Astrocyte (in vitro differentiated cells and primary cell): ENCODE results near the gene SGSM1. TPM values are rescaled to one million over a fixed set of nuclear protein-coding genes. Genes with fewer than 3 reads are reported as not detected.
A peak's percentile ranks its signal among the peaks of the same experiment; 100 is the strongest.

ENCODE experiments used
- DNase-seq: peaks from one replicate; pipeline ENCODE4 v3.0.0-alpha.2; 2010; ENCODE audit warnings: low read depth
- FAIRE-seq: peaks from 2 replicates; lab custom pipeline; 2011; peaks lifted over from hg19 to GRCh38; lab: Jason Lieb, UNC
- H2AFZ ChIP-seq: 2 replicates; pipeline ENCODE4 v1.6.0; 2012; ENCODE audit warnings: low read depth, low read length, inconsistent platforms
- H3K27ac ChIP-seq: 2 replicates; pipeline ENCODE4 v1.5.1; 2011; ENCODE audit warnings: low read depth, low read length, inconsistent platforms
- H3K27me3 ChIP-seq: 2 replicates; pipeline ENCODE4 v1.6.0; 2011; ENCODE audit warnings: low read length, inconsistent platforms; ENCODE audit not compliant: insufficient read depth
- H3K36me3 ChIP-seq: 2 replicates; pipeline ENCODE4 v1.5.1; 2011; ENCODE audit warnings: low read length, inconsistent platforms; ENCODE audit not compliant: insufficient read depth
- H3K4me1 ChIP-seq: 2 replicates; pipeline ENCODE4 v1.5.1; 2011; ENCODE audit warnings: low read length, inconsistent platforms; ENCODE audit not compliant: insufficient read depth
- H3K4me2 ChIP-seq: 2 replicates; pipeline ENCODE4 v1.6.0; 2012; ENCODE audit warnings: low read length, inconsistent platforms
- H3K4me3 ChIP-seq: 2 replicates; pipeline ENCODE4 v1.5.1; 2011; ENCODE audit warnings: low read depth, mild to moderate bottlenecking, low read length, inconsistent platforms; ENCODE audit not compliant: insufficient read depth
- H3K79me2 ChIP-seq: 2 replicates; pipeline ENCODE4 v1.6.0; 2012; ENCODE audit warnings: mild to moderate bottlenecking, low read length, inconsistent platforms; ENCODE audit not compliant: insufficient read depth
- H3K9ac ChIP-seq: 2 replicates; pipeline ENCODE4 v1.6.0; 2012; ENCODE audit warnings: mild to moderate bottlenecking, low read length, inconsistent platforms
- H3K9me3 ChIP-seq: 2 replicates; pipeline ENCODE4 v1.5.1; 2012; ENCODE audit warnings: low read depth, mild to moderate bottlenecking, low read length, inconsistent platforms; ENCODE audit not compliant: insufficient read depth
- H4K20me1 ChIP-seq: 2 replicates; pipeline ENCODE4 v1.6.0; 2012; ENCODE audit warnings: low read length, inconsistent platforms; ENCODE audit not compliant: insufficient read depth
- H3K27ac Mint-ChIP-seq: one replicate; pipeline ENCODE4 v1.8.0; 2021; ENCODE audit warnings: mild to moderate bottlenecking, mixed read lengths; ENCODE audit not compliant: unreplicated experiment
- H3K27me3 Mint-ChIP-seq: one replicate; pipeline ENCODE4 v1.8.0; 2021; ENCODE audit warnings: low read depth, mixed read lengths; ENCODE audit not compliant: unreplicated experiment
- H3K36me3 Mint-ChIP-seq: one replicate; pipeline ENCODE4 v1.8.0; 2021; ENCODE audit warnings: low read depth, mixed read lengths; ENCODE audit not compliant: unreplicated experiment
- H3K4me1 Mint-ChIP-seq: one replicate; pipeline ENCODE4 v1.8.0; 2021; ENCODE audit warnings: low read depth, mixed read lengths; ENCODE audit not compliant: unreplicated experiment
- H3K4me3 Mint-ChIP-seq: one replicate; pipeline ENCODE4 v1.8.0; 2021; ENCODE audit warnings: mild to moderate bottlenecking, moderate library complexity, mixed read lengths; ENCODE audit not compliant: unreplicated experiment
- H3K9me3 Mint-ChIP-seq: one replicate; pipeline ENCODE4 v1.8.0; 2021; ENCODE audit warnings: mild to moderate bottlenecking, mixed read lengths; ENCODE audit not compliant: unreplicated experiment
- EZH2 ChIP-seq: IDR thresholded peaks from 2 replicates; pipeline ENCODE4 v1.6.1; 2012; ENCODE audit warnings: mild to moderate bottlenecking, low read length, inconsistent platforms; ENCODE audit not compliant: insufficient read depth
- total RNA-seq: library from RNA; stranded (reverse); gene quantifications from 2 replicates; pipeline ENCODE4 v1.2.1, GENCODE V29; 2021
- TF ChIP-seq, protein P1 (sequence below): IDR thresholded peaks from 2 replicates; pipeline ENCODE4 v1.5.1; 2011; ENCODE audit warnings: low read depth, mild to moderate bottlenecking, inconsistent platforms, low read length, moderate library complexity; ENCODE audit not compliant: insufficient read depth

SGSM1 gene
- total RNA-seq, 1 donor from 2014 or later: 0.05 TPM

- no peaks in the 10 kb centered on the region for H4K20me1 ChIP-seq
- no peak overlapping the region for H3K4me2 ChIP-seq
- H3K79me2 ChIP-seq: no peaks in the 10 kb centered on the region
- Mint-ChIP-seq H3K9me3 (no peaks in the 10 kb centered on the region), H3K4me3 (no peak overlapping the region), H3K4me1 (peaks cover 10% of the 10 kb centered on the region), H3K36me3 (no peaks in the 10 kb centered on the region), H3K27me3 (peaks cover 2% of the 10 kb centered on the region), H3K27ac (no peak overlapping the region)
- no peak overlapping the region for H3K27ac ChIP-seq
- FAIRE-seq: no peak
- no peak for DNase-seq
- TF ChIP-seq EZH2: no peak
- TF ChIP-seq, protein P1, sequence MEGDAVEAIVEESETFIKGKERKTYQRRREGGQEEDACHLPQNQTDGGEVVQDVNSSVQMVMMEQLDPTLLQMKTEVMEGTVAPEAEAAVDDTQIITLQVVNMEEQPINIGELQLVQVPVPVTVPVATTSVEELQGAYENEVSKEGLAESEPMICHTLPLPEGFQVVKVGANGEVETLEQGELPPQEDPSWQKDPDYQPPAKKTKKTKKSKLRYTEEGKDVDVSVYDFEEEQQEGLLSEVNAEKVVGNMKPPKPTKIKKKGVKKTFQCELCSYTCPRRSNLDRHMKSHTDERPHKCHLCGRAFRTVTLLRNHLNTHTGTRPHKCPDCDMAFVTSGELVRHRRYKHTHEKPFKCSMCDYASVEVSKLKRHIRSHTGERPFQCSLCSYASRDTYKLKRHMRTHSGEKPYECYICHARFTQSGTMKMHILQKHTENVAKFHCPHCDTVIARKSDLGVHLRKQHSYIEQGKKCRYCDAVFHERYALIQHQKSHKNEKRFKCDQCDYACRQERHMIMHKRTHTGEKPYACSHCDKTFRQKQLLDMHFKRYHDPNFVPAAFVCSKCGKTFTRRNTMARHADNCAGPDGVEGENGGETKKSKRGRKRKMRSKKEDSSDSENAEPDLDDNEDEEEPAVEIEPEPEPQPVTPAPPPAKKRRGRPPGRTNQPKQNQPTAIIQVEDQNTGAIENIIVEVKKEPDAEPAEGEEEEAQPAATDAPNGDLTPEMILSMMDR: no peak
- H2AFZ ChIP-seq: no peak overlapping the region
- H3K27me3 ChIP-seq: no peaks in the 10 kb centered on the region
- no peak overlapping the region for H3K9ac ChIP-seq
- no peaks in the 10 kb centered on the region for H3K9me3 ChIP-seq
- peaks cover 12% of the 10 kb centered on the region for H3K4me1 ChIP-seq
- no peaks in the 10 kb centered on the region for H3K36me3 ChIP-seq
- H3K4me3 ChIP-seq: no peak overlapping the region
Observed at GRCh38 chr22:24975125-24975640, 169.2 kb downstream of the SGSM1 start.

DNA sequence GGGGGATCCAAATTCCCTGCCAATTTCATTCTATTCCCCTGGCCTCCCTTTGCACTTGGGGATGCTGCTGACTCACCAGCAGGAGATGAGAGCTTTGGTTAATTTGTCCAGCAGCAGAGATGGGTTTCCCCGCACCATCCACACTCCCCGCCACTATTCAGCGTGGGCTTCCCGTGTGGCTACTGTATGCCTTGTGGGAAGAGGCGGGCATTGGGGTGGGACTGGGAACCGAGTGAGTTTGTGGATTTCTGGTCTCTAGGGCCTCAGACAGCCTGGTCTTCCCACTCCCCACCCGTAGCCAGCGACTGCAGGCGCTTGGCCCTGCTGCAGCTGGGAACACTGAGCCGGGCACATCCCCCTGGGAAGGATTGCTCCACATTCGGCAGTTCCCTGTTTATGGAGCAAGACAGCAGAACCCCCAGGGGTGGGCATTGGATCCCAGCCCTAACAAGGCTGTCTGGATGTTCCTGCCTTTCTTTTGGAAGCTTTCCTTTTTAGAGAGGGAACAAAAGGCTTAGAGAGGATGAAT is 169.9 kb downstream of the SGSM1 start:
- DNase-seq: no peak
- TF ChIP-seq, protein P1: no peak
- no peak for TF ChIP-seq EZH2
- no peaks in the 10 kb centered on the region for H4K20me1 ChIP-seq
- Mint-ChIP-seq H3K9me3 (no peaks in the 10 kb centered on the region), H3K4me3 (peak overlapping the region; percentile 12), H3K4me1 (peaks cover 6% of the 10 kb centered on the region), H3K27me3 (peaks cover 2% of the 10 kb centered on the region), H3K36me3 (no peaks in the 10 kb centered on the region), H3K27ac (no peak overlapping the region)
- no peaks in the 10 kb centered on the region for H3K9me3 ChIP-seq
- H2AFZ ChIP-seq: peak overlapping the region; percentile 56
- peak overlapping the region; percentile 37 for H3K4me2 ChIP-seq
- no peak for FAIRE-seq
- no peaks in the 10 kb centered on the region for H3K27me3 ChIP-seq
- no peak overlapping the region for H3K9ac ChIP-seq
- H3K4me1 ChIP-seq: peaks cover 9% of the 10 kb centered on the region
- no peaks in the 10 kb centered on the region for H3K79me2 ChIP-seq
- H3K36me3 ChIP-seq: no peaks in the 10 kb centered on the region
- no peak overlapping the region for H3K4me3 ChIP-seq
- H3K27ac ChIP-seq: no peak overlapping the region

DNA sequence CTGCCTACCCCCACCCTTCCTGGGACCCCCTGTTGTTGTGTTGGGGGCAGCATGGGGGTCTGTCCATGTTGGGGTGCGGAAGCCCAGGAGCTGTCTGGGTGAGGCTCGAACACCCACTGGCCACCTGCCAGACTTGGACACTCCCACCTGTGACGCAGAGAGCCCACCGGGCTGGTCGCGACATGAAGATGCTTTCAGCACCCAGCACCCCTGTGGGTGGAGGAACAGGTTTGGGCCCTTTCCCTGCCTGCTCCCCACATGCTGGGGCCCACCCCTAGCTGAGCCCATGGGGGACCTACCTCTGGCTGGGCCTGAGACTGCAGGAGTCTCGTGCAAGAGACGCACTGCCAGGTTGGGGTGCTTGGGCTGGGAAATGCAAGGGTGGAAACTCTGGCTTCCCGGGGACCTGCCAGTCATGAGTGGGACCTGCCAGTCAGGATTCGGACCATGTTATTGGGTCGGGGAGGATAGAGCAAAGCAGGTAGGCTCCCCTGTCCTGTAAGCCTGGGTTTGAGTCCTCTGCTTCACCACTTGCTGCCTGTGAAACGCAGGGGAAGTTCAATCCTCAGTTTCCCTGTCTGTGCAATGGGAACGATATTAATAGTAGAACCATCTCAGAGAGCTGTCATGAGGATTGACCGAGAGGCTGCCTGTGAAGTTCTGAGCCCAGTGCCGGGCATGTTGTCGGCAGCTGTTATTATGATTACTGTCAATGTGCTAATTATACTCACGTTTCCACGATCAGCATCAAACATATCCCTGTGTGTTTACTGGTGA is 170.6 kb downstream of the SGSM1 start:
- peak overlapping the region; percentile 37 for H3K4me2 ChIP-seq
- Mint-ChIP-seq H3K4me3 (no peak overlapping the region), H3K4me1 (peaks cover 6% of the 10 kb centered on the region), H3K27ac (no peak overlapping the region), H3K36me3 (no peaks in the 10 kb centered on the region), H3K27me3 (peaks cover 2% of the 10 kb centered on the region), H3K9me3 (no peaks in the 10 kb centered on the region)
- peaks cover 9% of the 10 kb centered on the region for H3K4me1 ChIP-seq
- no peak for TF ChIP-seq EZH2
- TF ChIP-seq, protein P1: no peak
- no peak overlapping the region for H3K27ac ChIP-seq
- peak overlapping the region; percentile 56 for H2AFZ ChIP-seq
- no peaks in the 10 kb centered on the region for H4K20me1 ChIP-seq
- no peaks in the 10 kb centered on the region for H3K79me2 ChIP-seq
- no peaks in the 10 kb centered on the region for H3K27me3 ChIP-seq
- no peak overlapping the region for H3K4me3 ChIP-seq
- H3K9ac ChIP-seq: no peak overlapping the region
- no peaks in the 10 kb centered on the region for H3K36me3 ChIP-seq
- FAIRE-seq: no peak
- no peak for DNase-seq
- no peaks in the 10 kb centered on the region for H3K9me3 ChIP-seq
